Skeletal muscle satellite cell (primary cell): Measurements from ENCODE around the gene PCED1B.
"Not testable (repeated sequence)": the region's sequence is repeated elsewhere in the genome, so short reads cannot be mapped to it uniquely, and the experiment has no call there.

Source experiments
- H3K27me3 ChIP-seq: 2 replicates; pipeline ENCODE4 v1.7.0; 2013; ENCODE audit warnings: low read length; ENCODE audit not compliant: control insufficient read depth, insufficient read depth
- H3K36me3 ChIP-seq: 2 replicates; pipeline ENCODE4 v1.7.0; 2013; ENCODE audit warnings: mild to moderate bottlenecking, control low read depth, low read length; ENCODE audit not compliant: insufficient read depth
- H3K4me1 ChIP-seq: 2 replicates; pipeline ENCODE4 v1.7.0; 2013; ENCODE audit warnings: low read length; ENCODE audit not compliant: control insufficient read depth, insufficient read depth
- H3K4me2 ChIP-seq: 2 replicates; pipeline ENCODE4 v1.7.0; 2013; ENCODE audit warnings: mild to moderate bottlenecking, low read length
- H3K4me3 ChIP-seq: 2 replicates; pipeline ENCODE4 v1.7.0; 2013; ENCODE audit warnings: low read length
- H3K9ac ChIP-seq: 2 replicates; pipeline ENCODE4 v1.7.0; 2013; ENCODE audit warnings: mild to moderate bottlenecking, low read depth, low read length, moderate library complexity
- H3K9me3 ChIP-seq: replicated peaks from 2 replicates; pipeline ENCODE4 v1.7.0; 2013; ENCODE audit warnings: mild to moderate bottlenecking, control low read depth, low read length

Gene PCED1B

DNA sequence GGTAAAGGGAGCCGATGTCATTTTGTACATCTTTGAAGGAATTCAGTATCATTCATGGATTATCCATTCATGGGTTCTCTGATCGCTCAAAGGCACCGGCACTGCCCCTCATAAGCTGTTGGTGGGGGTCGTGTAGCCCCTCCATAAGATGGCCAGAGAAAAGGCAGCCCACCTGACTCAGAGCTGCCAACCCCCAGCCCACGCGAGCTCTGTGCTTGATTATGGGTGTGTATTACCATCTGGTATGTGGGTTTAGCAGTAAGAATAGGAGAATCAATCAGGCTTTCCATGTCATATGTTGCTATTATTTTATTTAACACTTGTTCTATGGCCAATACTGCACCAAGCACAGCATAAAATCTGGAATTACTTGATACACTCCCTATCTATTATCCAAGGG is 32.4 kb downstream of the PCED1B start:
- H3K4me2 ChIP-seq: no peak overlapping the region
- H3K9me3 ChIP-seq: no peaks in the 10 kb centered on the region

DNA sequence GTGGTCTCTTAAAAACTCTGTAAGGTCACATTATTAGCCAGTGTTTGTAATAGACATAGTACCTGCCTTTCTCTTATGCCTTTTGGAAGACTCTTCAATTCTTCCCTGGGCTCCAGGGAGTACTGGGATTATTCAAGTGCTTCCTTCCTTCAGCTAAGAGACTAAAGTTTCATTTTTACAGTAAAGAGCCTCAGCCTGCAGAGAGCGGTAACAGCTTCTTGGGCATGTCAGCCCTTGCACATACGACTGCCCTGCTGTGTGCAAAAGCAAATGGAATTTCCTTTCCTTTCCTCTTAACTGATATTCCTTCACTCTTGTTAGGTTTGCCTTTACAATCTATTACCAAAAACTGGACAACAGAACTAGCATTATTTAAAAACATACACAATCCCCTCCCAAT is 33.3 kb downstream of the PCED1B start:
- H3K27me3 ChIP-seq: no peaks in the 10 kb centered on the region
- H3K4me1 ChIP-seq: no peaks in the 10 kb centered on the region
- H3K36me3 ChIP-seq: peaks cover 4% of the 10 kb centered on the region
- H3K9me3 ChIP-seq: no peaks in the 10 kb centered on the region
- no peak overlapping the region for H3K4me2 ChIP-seq
- H3K4me3 ChIP-seq: no peak overlapping the region
- H3K9ac ChIP-seq: no peak overlapping the region

More for the DNA sequence above, 32.4 kb downstream of the PCED1B start:
- no peak overlapping the region for H3K9ac ChIP-seq
- H3K27me3 ChIP-seq: no peaks in the 10 kb centered on the region
- H3K4me3 ChIP-seq: no peak overlapping the region
- no peaks in the 10 kb centered on the region for H3K4me1 ChIP-seq
- H3K36me3 ChIP-seq: peaks cover 4% of the 10 kb centered on the region

DNA sequence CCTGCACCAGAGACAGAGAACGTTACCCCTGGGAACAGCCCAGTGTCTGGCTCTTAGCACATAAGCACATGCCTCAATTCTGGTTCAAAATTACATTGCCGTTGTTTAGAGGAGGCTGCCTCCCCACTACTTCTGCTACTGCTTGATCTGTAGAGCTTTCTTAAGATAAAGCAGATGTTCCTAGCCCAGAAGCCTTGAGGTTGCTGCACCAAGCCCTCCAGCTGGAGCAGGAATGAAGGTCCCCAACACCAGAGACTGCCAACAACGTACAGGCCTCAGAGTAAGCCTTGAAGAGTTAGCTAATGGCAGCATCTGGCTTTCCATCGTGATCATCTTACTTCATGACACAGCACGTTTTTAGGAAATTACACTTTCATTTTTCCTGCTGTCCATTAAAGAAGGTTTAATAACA is 35.1 kb downstream of the PCED1B start:
- Histone ChIP-seq H3K9me3 (no peaks in the 10 kb centered on the region), H3K4me1 (no peaks in the 10 kb centered on the region), H3K4me2 (no peak overlapping the region), H3K9ac (no peak overlapping the region), H3K36me3 (no peaks in the 10 kb centered on the region), H3K4me3 (no peak overlapping the region), H3K27me3 (no peaks in the 10 kb centered on the region)

DNA sequence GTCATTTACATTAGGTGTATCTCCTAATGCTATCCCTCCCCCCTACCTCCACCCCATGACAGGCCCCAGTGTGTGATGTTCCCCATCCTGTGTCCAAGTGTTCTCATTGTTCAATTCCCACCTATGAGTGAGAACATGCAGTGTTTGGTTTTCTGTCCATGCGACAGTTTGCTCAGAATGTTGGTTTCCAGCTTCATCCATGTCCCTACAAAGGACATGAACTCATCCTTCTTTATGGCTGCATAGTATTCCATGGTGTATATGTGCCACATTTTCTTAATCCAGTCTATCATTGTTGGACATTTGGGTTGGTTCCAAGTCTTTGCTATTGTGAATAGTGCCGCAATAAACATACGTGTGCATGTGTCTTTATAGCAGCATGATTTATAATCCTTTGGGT is 37.9 kb downstream of the PCED1B start:
- H3K4me3 ChIP-seq, H3K36me3 ChIP-seq, H3K4me2 ChIP-seq, H3K9ac ChIP-seq, H3K9me3 ChIP-seq, H3K27me3 ChIP-seq: not testable (repeated sequence)
- peaks cover 14% of the 10 kb centered on the region for H3K4me1 ChIP-seq

DNA sequence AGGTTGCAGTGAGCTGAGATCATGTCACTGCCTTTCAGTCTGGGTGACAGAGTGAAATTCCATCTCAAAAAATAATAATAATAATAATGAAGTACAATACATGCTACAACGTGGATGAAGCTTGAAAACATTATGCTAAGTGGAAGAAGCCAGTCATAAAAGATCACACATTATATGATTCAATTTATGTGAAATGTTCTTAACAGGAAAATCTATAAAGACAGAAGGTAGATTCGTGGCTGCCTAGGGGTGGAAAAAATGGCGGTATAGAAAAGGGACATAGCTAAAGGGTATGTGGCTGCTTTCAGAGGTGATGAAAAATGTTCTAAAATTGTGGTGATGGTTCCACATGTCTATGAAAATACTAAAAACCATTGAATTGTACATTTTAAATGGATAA is 41.3 kb downstream of the PCED1B start:
- H3K9ac ChIP-seq: no peak overlapping the region
- peaks cover 4% of the 10 kb centered on the region for H3K9me3 ChIP-seq

DNA sequence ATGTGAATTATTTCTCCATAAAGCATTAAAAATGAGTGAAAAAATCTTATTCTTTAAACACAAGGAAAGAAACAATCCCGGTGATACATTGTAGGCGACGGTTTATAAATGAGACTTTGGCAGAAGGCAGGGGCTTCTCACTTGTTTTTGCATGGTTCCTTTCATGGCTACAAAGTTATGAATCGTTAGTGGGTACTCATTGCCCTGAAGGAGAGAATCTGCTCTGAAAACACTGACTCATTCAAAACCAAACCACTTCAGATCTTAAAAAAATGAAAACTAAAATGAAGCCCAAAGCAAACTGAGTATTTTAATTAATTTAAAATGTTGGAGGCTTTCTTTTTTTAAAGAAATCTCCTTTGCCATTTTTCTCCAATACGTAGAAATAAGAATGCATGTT is 41.7 kb downstream of the PCED1B start:
- H3K27me3 ChIP-seq: no peaks in the 10 kb centered on the region
- peaks cover 19% of the 10 kb centered on the region for H3K4me1 ChIP-seq
- peaks cover 4% of the 10 kb centered on the region for H3K9me3 ChIP-seq
- no peak overlapping the region for H3K4me3 ChIP-seq
- no peak overlapping the region for H3K9ac ChIP-seq
- H3K36me3 ChIP-seq: no peaks in the 10 kb centered on the region
- H3K4me2 ChIP-seq: no peak overlapping the region

More for the DNA sequence above, 41.3 kb downstream of the PCED1B start:
- H3K4me1 ChIP-seq: peaks cover 19% of the 10 kb centered on the region
- no peak overlapping the region for H3K4me2 ChIP-seq
- no peaks in the 10 kb centered on the region for H3K27me3 ChIP-seq
- H3K36me3 ChIP-seq: no peaks in the 10 kb centered on the region
- H3K4me3 ChIP-seq: no peak overlapping the region

DNA sequence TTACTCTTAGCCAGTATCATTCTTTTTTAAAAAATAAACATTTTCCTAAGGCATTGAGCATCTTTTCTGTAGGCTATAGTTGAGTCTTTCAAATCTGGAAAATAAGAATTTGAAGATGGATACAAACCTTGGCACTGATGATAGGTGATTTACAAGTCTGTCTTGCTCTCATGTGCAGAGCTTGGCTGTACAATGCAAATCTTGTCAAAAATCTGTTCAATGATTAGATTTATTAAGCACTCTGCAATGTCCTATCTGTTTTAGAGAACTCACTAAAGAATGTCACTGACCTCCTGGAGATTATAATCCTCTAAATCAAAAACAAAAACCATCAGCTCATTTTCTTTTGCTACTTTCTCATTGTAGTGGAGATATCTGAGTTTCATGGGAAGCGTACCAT is 43.2 kb downstream of the PCED1B start:
- no peaks in the 10 kb centered on the region for H3K36me3 ChIP-seq
- no peak overlapping the region for H3K4me2 ChIP-seq
- peaks cover 4% of the 10 kb centered on the region for H3K9me3 ChIP-seq
- H3K27me3 ChIP-seq: no peaks in the 10 kb centered on the region
- H3K4me1 ChIP-seq: peaks cover 19% of the 10 kb centered on the region
- H3K4me3 ChIP-seq: no peak overlapping the region
- H3K9ac ChIP-seq: no peak overlapping the region

DNA sequence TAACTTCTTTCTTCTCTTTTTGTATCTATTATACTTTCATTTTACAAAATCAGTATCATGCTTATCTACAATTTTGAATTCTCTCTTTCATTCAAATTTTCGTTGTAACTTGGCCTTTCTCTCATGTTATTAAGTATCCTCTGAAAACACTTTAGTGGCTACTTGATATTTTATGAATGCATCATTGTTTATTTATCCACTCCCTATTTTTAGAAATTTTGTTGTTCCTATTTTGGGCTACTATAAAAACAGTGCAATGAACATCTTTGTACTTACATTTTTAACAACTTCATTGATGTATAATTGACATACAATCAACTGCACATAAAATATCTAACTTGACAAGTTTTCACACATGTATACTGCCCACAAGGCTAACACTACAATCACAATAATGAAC is 44.3 kb downstream of the PCED1B start:
- Histone ChIP-seq H3K4me1 (peaks cover 19% of the 10 kb centered on the region), H3K36me3 (no peaks in the 10 kb centered on the region), H3K4me3 (no peak overlapping the region), H3K9ac (no peak overlapping the region), H3K27me3 (no peaks in the 10 kb centered on the region), H3K9me3 (peaks cover 4% of the 10 kb centered on the region), H3K4me2 (no peak overlapping the region)

DNA sequence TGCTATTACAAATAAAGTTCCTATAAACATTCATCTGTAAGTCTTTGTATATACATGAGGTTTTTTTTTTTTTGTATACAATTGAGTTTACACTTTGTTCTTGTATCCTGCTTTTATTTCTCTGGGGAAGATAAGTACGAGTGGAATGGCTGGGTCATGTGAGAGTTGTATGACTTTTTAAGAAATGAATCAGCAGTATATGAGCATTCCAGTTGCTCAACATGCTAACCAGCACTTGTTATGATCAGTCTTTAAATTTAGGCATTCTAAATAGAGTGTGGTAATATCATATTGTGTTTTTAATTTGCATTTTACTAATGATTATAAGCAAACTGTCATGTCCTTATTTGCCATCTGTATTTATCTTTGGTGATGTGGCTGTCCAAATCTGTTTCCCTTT is 45.0 kb downstream of the PCED1B start:
- Histone ChIP-seq H3K4me1 (peaks cover 19% of the 10 kb centered on the region), H3K36me3 (no peaks in the 10 kb centered on the region), H3K4me3 (no peak overlapping the region), H3K27me3 (no peaks in the 10 kb centered on the region), H3K9ac (no peak overlapping the region), H3K4me2 (no peak overlapping the region), H3K9me3 (peaks cover 4% of the 10 kb centered on the region)

DNA sequence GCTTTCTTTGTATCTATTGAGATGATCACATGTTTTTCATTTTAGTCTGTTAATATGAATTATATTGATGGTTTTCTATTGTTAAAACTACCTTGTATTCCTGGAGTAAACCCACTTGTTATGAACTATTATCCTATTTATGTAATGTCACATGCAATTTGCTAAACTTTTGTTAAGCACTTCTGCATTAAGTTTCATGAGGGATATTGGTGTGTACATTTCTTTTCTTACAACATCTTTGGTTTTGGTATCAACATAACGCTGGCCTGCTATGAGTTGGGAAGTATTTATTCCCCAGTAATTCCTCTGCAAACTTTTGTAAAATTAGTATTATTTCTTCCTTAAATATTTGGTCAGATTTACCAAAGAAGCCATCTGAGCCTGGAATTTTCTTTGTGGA is 46.8 kb downstream of the PCED1B start:
- Histone ChIP-seq H3K36me3 (no peaks in the 10 kb centered on the region), H3K4me1 (peaks cover 9% of the 10 kb centered on the region), H3K9me3 (peaks cover 4% of the 10 kb centered on the region), H3K27me3 (no peaks in the 10 kb centered on the region), H3K4me3 (no peak overlapping the region), H3K4me2 (no peak overlapping the region), H3K9ac (no peak overlapping the region)

DNA sequence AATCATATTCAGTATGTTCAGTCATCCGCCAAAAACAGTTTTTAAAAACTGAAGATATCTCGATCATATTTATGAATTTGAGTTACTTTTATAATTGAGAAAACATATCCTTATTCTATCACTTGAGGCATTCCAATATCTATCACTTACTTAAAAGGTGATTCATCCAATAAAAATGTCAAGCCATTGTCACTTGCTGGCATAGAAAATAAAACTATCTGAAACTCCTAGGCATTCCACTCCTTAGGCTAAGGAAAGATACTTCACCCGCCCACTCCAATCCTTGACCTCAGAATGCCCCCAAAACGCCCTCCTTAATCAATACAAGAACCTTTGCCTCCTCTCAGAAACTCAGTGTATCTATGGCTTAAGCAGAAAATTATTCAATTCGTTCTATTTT is 51.6 kb downstream of the PCED1B start:
- Histone ChIP-seq H3K27me3 (no peaks in the 10 kb centered on the region), H3K9me3 (no peaks in the 10 kb centered on the region), H3K9ac (no peak overlapping the region), H3K36me3 (no peaks in the 10 kb centered on the region), H3K4me2 (no peak overlapping the region), H3K4me1 (no peaks in the 10 kb centered on the region), H3K4me3 (no peak overlapping the region)

DNA sequence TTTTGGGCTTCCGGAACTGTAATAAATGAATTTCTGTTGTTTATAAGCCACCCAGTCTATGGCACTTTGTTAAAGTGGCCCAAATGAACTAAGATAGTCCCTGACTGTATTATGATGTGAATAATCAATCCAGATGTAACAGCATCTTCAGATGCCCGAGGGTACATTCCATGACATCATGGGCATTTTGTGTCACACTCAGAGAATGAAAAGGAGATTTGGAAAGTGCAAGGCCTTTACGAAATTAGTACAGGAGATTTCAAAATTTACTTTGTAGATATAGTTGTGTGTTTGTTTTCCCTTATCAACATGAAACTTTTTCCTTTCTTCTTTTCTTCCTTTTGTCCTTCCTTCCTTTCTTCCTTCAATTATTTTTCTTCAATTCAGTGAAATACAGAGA is 54.6 kb downstream of the PCED1B start:
- H3K27me3 ChIP-seq: no peaks in the 10 kb centered on the region
- H3K4me1 ChIP-seq: no peaks in the 10 kb centered on the region
- no peak overlapping the region for H3K9ac ChIP-seq
- H3K9me3 ChIP-seq: no peaks in the 10 kb centered on the region
- H3K4me2 ChIP-seq: no peak overlapping the region
- H3K36me3 ChIP-seq: no peaks in the 10 kb centered on the region
- no peak overlapping the region for H3K4me3 ChIP-seq
